VCaP (cell line): Measurements from ENCODE around the gene SRBD1.

ENCODE experiments used
- H3K27ac ChIP-seq: fragments of 450-650 bp; 2 replicates; pipeline ENCODE4 v1.5.1; 2017
- TF ChIP-seq, protein P1 (sequence below): fragments of 450-650 bp; conservative IDR thresholded peaks from 2 replicates; pipeline ENCODE4 v1.5.1; 2017; ENCODE audit warnings: mild to moderate bottlenecking, moderate library complexity

The SRBD1 gene

DNA sequence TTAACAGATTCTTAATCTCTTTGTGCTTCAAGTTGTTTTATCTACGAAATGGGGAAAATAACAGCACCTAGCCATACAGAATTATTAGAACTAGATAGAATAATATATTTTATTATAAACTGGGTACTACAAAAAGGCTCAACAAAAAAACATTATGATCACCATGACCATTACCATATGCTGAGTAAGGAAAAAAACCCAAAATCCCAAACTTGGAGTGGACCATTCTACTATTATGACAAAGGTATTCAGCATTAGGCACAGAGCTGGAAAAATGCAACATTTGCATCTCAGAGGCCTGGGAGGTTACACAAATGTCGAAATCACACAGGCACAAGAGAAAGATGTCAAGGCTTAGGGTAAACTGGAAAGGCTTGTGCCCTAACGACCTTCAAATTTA is 162.8 kb downstream of the SRBD1 start:
- TF ChIP-seq, protein P1, sequence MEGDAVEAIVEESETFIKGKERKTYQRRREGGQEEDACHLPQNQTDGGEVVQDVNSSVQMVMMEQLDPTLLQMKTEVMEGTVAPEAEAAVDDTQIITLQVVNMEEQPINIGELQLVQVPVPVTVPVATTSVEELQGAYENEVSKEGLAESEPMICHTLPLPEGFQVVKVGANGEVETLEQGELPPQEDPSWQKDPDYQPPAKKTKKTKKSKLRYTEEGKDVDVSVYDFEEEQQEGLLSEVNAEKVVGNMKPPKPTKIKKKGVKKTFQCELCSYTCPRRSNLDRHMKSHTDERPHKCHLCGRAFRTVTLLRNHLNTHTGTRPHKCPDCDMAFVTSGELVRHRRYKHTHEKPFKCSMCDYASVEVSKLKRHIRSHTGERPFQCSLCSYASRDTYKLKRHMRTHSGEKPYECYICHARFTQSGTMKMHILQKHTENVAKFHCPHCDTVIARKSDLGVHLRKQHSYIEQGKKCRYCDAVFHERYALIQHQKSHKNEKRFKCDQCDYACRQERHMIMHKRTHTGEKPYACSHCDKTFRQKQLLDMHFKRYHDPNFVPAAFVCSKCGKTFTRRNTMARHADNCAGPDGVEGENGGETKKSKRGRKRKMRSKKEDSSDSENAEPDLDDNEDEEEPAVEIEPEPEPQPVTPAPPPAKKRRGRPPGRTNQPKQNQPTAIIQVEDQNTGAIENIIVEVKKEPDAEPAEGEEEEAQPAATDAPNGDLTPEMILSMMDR = no peak
- H3K27ac ChIP-seq = no peak overlapping the region

- TF ChIP-seq, protein P1 = no peak
- H3K27ac ChIP-seq = no peak overlapping the region
These were observed 165.1 kb downstream of the SRBD1 start for GRCh38 chr2:45446016-45446415.

- TF ChIP-seq, protein P1 = no peak
- no peak overlapping the region for H3K27ac ChIP-seq
These were observed 166.0 kb downstream of the SRBD1 start for GRCh38 chr2:45445037-45445436.

DNA sequence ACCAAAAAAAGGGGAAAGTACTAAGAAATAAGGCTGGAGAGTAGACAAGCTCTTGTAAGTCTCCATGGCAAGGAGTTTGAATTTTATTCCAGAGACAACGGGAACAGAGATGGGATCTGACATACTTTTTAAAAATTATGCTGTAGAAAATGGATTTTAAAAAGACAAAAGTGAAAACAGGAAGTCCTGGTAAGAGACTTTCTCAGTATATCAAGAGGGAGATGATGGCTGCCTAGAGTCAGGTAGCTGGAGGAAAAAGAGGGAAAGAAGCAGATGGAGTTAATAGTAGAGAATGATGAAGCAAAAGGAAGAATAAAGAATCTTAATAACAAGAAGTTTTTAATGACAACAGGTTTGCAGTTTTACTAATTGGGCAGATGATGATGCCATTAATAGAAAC is 168.1 kb downstream of the SRBD1 start:
- TF ChIP-seq, protein P1 = no peak
- no peak overlapping the region for H3K27ac ChIP-seq

DNA sequence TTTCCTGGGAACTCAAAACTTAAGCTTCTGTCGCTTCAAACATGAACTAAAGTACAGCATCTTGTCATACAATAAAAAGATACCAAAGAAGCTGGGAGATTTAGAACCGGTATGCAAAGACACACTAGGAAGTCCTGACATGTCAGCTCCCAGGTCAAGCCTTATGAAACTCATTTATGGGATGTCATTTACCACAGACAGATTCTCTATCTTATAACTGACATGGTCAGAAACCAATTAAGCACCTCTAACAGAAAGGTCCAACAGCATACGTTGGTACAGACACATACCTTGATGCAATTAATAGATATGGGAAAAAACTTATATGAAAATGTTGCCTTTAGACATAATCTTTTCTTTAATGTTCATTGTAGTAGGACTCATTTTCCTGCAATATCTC is 169.0 kb downstream of the SRBD1 start:
- TF ChIP-seq, protein P1 = no peak
- H3K27ac ChIP-seq = no peak overlapping the region

GRCh38 chr2:45441571-45441970 is 169.5 kb downstream of the SRBD1 start:
- no peak overlapping the region for H3K27ac ChIP-seq
- TF ChIP-seq, protein P1 = no peak

- no peak overlapping the region for H3K27ac ChIP-seq
- TF ChIP-seq, protein P1 = peak; percentile 40; the same call in 1 of the 2 replicates
These were observed 171.0 kb downstream of the SRBD1 start for GRCh38 chr2:45439788-45440773.
